HG03575 (cell line): ENCODE data around the gene CHGA.

Experiments
- ATAC-seq: cut with Tn5 transposase; IDR thresholded peaks from one replicate; pipeline ENCODE4 v1.9.1; 2021; ENCODE audit not compliant: unreplicated experiment, insufficient number of reproducible peaks, low FRiP score; ENCODE audit errors: extremely low read depth

The CHGA gene

GRCh38 chr14:92927349-92928257 is 4.7 kb downstream of the CHGA start:
- no peak for ATAC-seq

GRCh38 chr14:92928258-92928629 is 5.3 kb downstream of the CHGA start:
- ATAC-seq: no peak

GRCh38 chr14:92928961-92929688 is 6.2 kb downstream of the CHGA start:
- no peak for ATAC-seq

- ATAC-seq: no peak
Observed at GRCh38 chr14:92929689-92930608, 7.0 kb downstream of the CHGA start.

GRCh38 chr14:92930737-92931602 is 8.0 kb downstream of the CHGA start:
- ATAC-seq: no peak

GRCh38 chr14:92931681-92932447 is 8.9 kb downstream of the CHGA start:
- no peak for ATAC-seq

GRCh38 chr14:92932448-92933395 is 9.8 kb downstream of the CHGA start:
- no peak for ATAC-seq

GRCh38 chr14:92933481-92933880 is 10.5 kb downstream of the CHGA start:
- no peak for ATAC-seq

GRCh38 chr14:92934196-92935085 is 11.5 kb downstream of the CHGA start:
- ATAC-seq: no peak

GRCh38 chr14:92935446-92935845 is 12.5 kb downstream of the CHGA start:
- ATAC-seq: no peak

- ATAC-seq: no peak
Observed at GRCh38 chr14:92936085-92936484, 13.1 kb downstream of the CHGA start.

GRCh38 chr14:92937051-92937937 is 14.3 kb downstream of the CHGA start:
- no peak for ATAC-seq

- ATAC-seq: no peak
Observed at GRCh38 chr14:92938235-92938875, 15.4 kb downstream of the CHGA start.

GRCh38 chr14:92938890-92939671 is 16.1 kb downstream of the CHGA start:
- no peak for ATAC-seq
